ENCODE data around the gene TRIM71. TPM values are rescaled to one million over a fixed set of nuclear protein-coding genes. Genes with fewer than 3 reads are reported as not detected.

The TRIM71 gene
- total and polyA plus RNA-seq, 7 experiments from 2014 or later, result 0.20 TPM; not detected in 6

GRCh38 chr3:32946973-32947788, 129.4 kb downstream of the TRIM71 start:
- peaks cover 9 to 13% of the 10 kb centered on the region in 2 donors for H3K4me1 ChIP-seq (ENCODE audit: control insufficient read depth in 2 of 2, insufficient read depth in 2 of 2, low read length in 2 of 2)
- H3K27me3 Mint-ChIP-seq, result peaks cover 0 to 4% (median 0%) of the 10 kb centered on the region in 5 donors
- ATAC-seq, result no peak

More at GRCh38 chr3:32946973-32947788, 129.4 kb downstream of the TRIM71 start:
- H3K27me3 ChIP-seq (ENCODE audit: control insufficient read depth in 2 of 2, insufficient read depth in 2 of 2, low read length in 2 of 2), result no peaks in the 10 kb centered on the region
- ChIA-PET POLR2A (interaction anchor here (0.7 to 1.0 kb wide), 2 partner anchors 125 to 128 kb away, joined by 3 to 5 read pairs; no protein-coding TSS in a partner anchor), CTCF (interaction anchor here (0.8 to 6.8 kb wide), 11 partner anchors 12 to 426 kb away, joined by 3 to 141 read pairs (median 3); no protein-coding TSS in a partner anchor)
- H3K27ac ChIP-seq (ENCODE audit: low read depth, low read length), result no peak overlapping the region
- Mint-ChIP-seq H3K27ac (peak overlapping the region in 1 of 9 donors; percentile 74), H3K4me1 (peaks cover 5 to 39% (median 19%) of the 10 kb centered on the region in 7 donors), H3K36me3 (no peaks in the 10 kb centered on the region), H3K9me3 (no peaks in the 10 kb centered on the region), H3K4me3 (no peak overlapping the region)
- no peak overlapping the region for H3K4me3 ChIP-seq (ENCODE audit: low read length)
- intact Hi-C loops (cut with micrococcal nuclease), result loop anchor here (1.0 to 5.0 kb wide), 13 partner anchors 76 to 840 kb away; partner anchors contain the start of genes CLASP2 (in 1 of the 2) and UBP1 (in 1 of the 2)
- DNase-seq, result no peak
- no peaks in the 10 kb centered on the region for H3K9me3 ChIP-seq (ENCODE audit: control insufficient read depth in 2 of 3, low read length in 3 of 3)
- no peaks in the 10 kb centered on the region for H3K36me3 ChIP-seq (ENCODE audit: control insufficient read depth in 2 of 3, insufficient read depth in 3 of 3, low read length in 3 of 3)

Other genes starting within 250 kb of the TRIM71 start
- 10 to 100 TPM; 26.1 to 28.5 (median 27.5) TPM for gene DYNC1LI1, start 247.1 kb upstream of the TRIM71 start, total RNA-seq
- 10 to 100 TPM; 17.9 to 21.2 TPM for gene DYNC1LI1, start 247.1 kb upstream of the TRIM71 start, polyA plus RNA-seq
- 10 to 100 TPM; 37.9 to 69.4 (median 46.9) TPM for gene CNOT10, start 132.8 kb upstream of the TRIM71 start, total RNA-seq
- 10 to 100 TPM; 31.4 to 46.5 TPM for gene CNOT10, start 132.8 kb upstream of the TRIM71 start, polyA plus RNA-seq
- 10 to 100 TPM in 2 of 5 experiments, 1 to 10 TPM in 3; 2.1 to 37.3 (median 2.5) TPM for gene CCR4, start 133.6 kb downstream of the TRIM71 start, total RNA-seq
- under 1 TPM; 0.40 to 0.51 TPM for gene CCR4, start 133.6 kb downstream of the TRIM71 start, polyA plus RNA-seq